Kidney (tissue), 14 donors: ENCODE measurements around the gene SVIL. TPM values are rescaled to one million over a fixed set of nuclear protein-coding genes. Genes with fewer than 3 reads are reported as not detected.
"Not testable (repeated sequence)": the region's sequence is repeated elsewhere in the genome, so short reads cannot be mapped to it uniquely, and the experiment has no call there.

Experiments used
- DNase-seq, 5 donors: peaks; one replicate each; pipeline ENCODE4 v3.0.0-alpha.2; 2013 to 2020
- FAIRE-seq: peaks from 2 replicates; lab custom pipeline; 2012; peaks lifted over from hg19 to GRCh38; lab: Jason Lieb, UNC
- H3K27ac ChIP-seq, 2 donors: one replicate each; pipeline ENCODE4 v1.7.0; 2013; ENCODE audit warnings: low read depth in 2 of 2, low read length in 2 of 2, inconsistent platforms in 1 of 2
- H3K27me3 ChIP-seq: one replicate; pipeline ENCODE4 v1.7.1; 2013; ENCODE audit warnings: low read length, inconsistent platforms; ENCODE audit not compliant: control insufficient read depth, insufficient read depth
- H3K36me3 ChIP-seq, 3 donors: one replicate each; pipeline versions ENCODE4 v1.7.0 to v1.7.1; 2013; ENCODE audit warnings: low read length in 3 of 3, control low read depth in 1 of 3, inconsistent platforms in 1 of 3; ENCODE audit not compliant: insufficient read depth in 3 of 3, control insufficient read depth in 2 of 3
- H3K4me1 ChIP-seq, 3 donors: one replicate each; pipeline versions ENCODE4 v1.7.0 to v1.7.1; 2013; ENCODE audit warnings: low read length in 3 of 3, inconsistent platforms in 1 of 3, low read depth in 1 of 3; ENCODE audit not compliant: control insufficient read depth in 2 of 3, insufficient read depth in 2 of 3
- H3K4me3 ChIP-seq, 3 donors: one replicate each; pipeline versions ENCODE4 v1.7.0 to v1.8.1; 2013; ENCODE audit warnings: low read length in 3 of 3, control low read depth in 1 of 3, inconsistent platforms in 1 of 3
- H3K9ac ChIP-seq, 3 donors: one replicate each; pipeline versions ENCODE4 v1.7.0 to v1.7.1; 2013; ENCODE audit warnings: low read length in 3 of 3, control low read depth in 1 of 3, inconsistent platforms in 1 of 3
- H3K9me3 ChIP-seq, 3 donors: one replicate each; pipeline versions ENCODE4 v1.7.0 to v1.7.1; 2013; ENCODE audit warnings: low read length in 3 of 3, control low read depth in 1 of 3, inconsistent platforms in 1 of 3; ENCODE audit not compliant: control insufficient read depth in 2 of 3, insufficient read depth in 1 of 3
- intact Hi-C: fragments of 100-400 bp; cut with DNase I; formaldehyde crosslinking; loops from one replicate; pipeline ENCODE4 v1.11.1; 2022
- polyA plus RNA-seq: library from polyadenylated mRNA; stranded (reverse); fragments of 350-450 nt; fragmentation: Illumina TruSeq; extraction: RNeasy Lipid Tissue Mini Kit (QIAGEN cat#74804); gene quantifications from one replicate; pipeline ENCODE4 v1.2.3, GENCODE V29; 2014; ENCODE audit warnings: low read depth, low replicate concordance; ENCODE audit not compliant: insufficient read depth
- total RNA-seq: library from RNA; stranded (reverse); fragmentation: NEBNext Ultra II Directional; extraction: Animal tissue kit (Norgen Biotek cat#: 25700); gene quantifications from one replicate; pipeline ENCODE4 v1.2.1, GENCODE V29; 2021
- TF ChIP-seq, protein P1 (sequence below): IDR thresholded peaks from 3 replicates; pipeline ENCODE4 v1.5.1; 2012; ENCODE audit warnings: mild to moderate bottlenecking, moderate library complexity, borderline replicate concordance; ENCODE audit not compliant: insufficient read depth; ENCODE audit errors: extremely low read depth
- donor health status: control.
- donor health status: control.
- donor health status: control.
- donor health status: control.
- donor health status: control.
- donor health status: DM: yes; HTN: yes; CAD: no.
- donor health status: Normal renal cell carcinoma (clear cell type).

The SVIL gene
- total and polyA plus RNA-seq, 2 donors from 2014 or later: 7.4 to 94.4 TPM

DNA sequence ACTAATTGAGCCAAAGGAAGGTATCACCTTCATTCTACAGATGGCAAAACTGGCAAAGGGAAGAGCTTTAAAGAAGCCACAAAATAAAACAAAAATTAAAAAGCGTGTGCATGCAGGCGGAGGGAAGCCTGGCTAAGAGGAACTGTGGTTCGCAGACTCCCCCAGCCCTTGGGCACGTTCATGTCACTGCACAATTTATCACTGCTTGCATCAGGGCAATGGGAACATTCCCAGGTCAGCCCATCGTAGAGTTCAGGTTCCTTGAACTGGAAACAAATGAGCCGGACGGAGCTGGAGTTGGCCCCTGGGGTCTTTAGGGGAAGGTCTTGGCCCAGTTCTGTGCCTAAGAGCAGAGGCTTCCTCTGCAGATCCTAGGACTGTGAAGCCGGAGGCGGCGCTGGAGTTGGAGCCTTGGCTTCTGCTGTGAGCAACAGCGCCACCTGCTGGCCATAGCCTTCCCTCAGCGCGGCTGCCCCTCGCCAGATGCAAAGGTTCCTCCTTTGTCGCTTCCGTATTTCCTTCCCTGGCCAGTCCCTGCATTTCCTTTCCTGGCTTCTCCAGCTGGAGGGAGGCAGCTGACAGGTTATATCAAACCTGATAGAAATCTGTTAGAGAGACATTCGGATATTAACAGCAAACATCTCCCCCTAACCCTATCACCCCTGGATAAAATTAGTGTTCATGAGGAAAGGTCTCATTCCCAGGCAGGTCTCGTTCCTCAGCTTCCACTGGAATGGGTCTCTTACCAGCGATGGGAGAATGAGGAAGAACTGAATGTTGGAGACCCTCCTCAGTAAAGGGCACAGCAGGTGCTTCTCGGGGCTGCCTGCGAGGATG is 185.8 kb downstream of the SVIL start:
- DNase-seq: peak; percentile 80 to 93 (median 83)
- FAIRE-seq, H3K27ac ChIP-seq, H3K9ac ChIP-seq, H3K36me3 ChIP-seq, H3K4me1 ChIP-seq, H3K4me3 ChIP-seq, H3K27me3 ChIP-seq, intact Hi-C loops, H3K9me3 ChIP-seq: not testable (repeated sequence)
- TF ChIP-seq, protein P1, sequence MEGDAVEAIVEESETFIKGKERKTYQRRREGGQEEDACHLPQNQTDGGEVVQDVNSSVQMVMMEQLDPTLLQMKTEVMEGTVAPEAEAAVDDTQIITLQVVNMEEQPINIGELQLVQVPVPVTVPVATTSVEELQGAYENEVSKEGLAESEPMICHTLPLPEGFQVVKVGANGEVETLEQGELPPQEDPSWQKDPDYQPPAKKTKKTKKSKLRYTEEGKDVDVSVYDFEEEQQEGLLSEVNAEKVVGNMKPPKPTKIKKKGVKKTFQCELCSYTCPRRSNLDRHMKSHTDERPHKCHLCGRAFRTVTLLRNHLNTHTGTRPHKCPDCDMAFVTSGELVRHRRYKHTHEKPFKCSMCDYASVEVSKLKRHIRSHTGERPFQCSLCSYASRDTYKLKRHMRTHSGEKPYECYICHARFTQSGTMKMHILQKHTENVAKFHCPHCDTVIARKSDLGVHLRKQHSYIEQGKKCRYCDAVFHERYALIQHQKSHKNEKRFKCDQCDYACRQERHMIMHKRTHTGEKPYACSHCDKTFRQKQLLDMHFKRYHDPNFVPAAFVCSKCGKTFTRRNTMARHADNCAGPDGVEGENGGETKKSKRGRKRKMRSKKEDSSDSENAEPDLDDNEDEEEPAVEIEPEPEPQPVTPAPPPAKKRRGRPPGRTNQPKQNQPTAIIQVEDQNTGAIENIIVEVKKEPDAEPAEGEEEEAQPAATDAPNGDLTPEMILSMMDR: peak; percentile 72

DNA sequence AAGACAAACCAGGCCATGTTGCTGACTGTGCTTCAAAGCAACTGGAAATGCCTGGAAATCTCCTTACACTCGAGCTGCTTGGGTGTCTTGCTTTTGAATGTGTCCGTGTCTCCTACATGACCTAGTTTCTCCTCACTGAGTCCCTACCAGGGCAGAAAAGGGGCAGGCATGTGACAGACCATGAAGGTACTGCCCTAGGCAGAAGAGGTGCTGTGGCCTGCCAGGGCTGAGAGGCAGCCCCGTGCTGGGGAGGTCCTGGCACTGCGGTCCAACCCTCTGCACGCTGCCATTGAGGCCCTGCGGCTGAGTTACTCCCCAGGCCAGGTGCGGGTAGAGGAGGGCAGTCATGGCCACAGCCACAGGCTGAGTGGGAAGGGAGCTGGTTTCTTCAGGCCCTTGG is 186.6 kb downstream of the SVIL start:
- no peaks in the 10 kb centered on the region for H3K9me3 ChIP-seq
- no peaks in the 10 kb centered on the region for H3K27me3 ChIP-seq
- intact Hi-C loops: no loop called here
- H3K4me1 ChIP-seq: peaks cover 0 to 5% (median 0%) of the 10 kb centered on the region in 3 donors
- DNase-seq (no peak), FAIRE-seq (no peak)
- H3K9ac ChIP-seq: no peak overlapping the region
- no peak overlapping the region for H3K4me3 ChIP-seq
- TF ChIP-seq, protein P1: no peak
- H3K27ac ChIP-seq: peak overlapping the region; percentile 2 to 51
- H3K36me3 ChIP-seq: no peaks in the 10 kb centered on the region

DNA sequence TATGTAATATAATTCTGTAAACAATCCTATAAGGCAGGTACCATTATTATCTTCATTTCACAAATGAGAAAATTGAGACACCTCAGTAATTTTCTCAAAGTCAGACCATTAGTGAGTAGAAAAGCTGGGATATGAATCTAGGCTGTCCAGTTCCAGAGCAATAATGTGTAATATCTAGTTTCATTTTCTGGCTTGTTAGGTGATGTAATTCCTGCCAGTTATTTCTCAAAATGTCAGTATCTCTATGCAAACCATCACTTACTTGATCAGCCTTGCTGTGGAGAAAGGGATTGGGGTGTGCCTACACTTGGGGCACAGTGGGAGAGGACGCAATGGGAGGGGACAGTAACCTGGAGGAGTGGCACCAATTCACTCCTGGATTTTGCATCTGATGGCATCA is 188.4 kb downstream of the SVIL start:
- Histone ChIP-seq H3K4me1 (peaks cover 0 to 5% (median 0%) of the 10 kb centered on the region in 3 donors), H3K9me3 (no peaks in the 10 kb centered on the region), H3K27ac (no peak overlapping the region), H3K4me3 (no peak overlapping the region), H3K9ac (no peak overlapping the region), H3K27me3 (no peaks in the 10 kb centered on the region), H3K36me3 (no peaks in the 10 kb centered on the region)
- DNase-seq (no peak), FAIRE-seq (no peak)
- intact Hi-C loops: no loop called here
- TF ChIP-seq, protein P1: no peak
